Activated T-helper 2 cell treated with anti-CD3 and anti-CD28 coated beads, Interferon-gamma antibody, Interleukin-2, Interleukin-4, amounts not matched to agents 10 μg/mL and 5 μg/mL and 100 μg/mL, durations not matched to agents 14 hours and 24 hours and 36 hours (primary cell): ENCODE measurements around the gene TCFL5. TPM values are rescaled to one million over a fixed set of nuclear protein-coding genes. Genes with fewer than 3 reads are reported as not detected.

Experiments used
- DNase-seq: peaks from one replicate; pipeline ENCODE4 v3.0.0; 2021; ENCODE audit warnings: low spot score
- H3K27ac Mint-ChIP-seq: one replicate; pipeline ENCODE4 v1.8.0; 2021; ENCODE audit warnings: mixed read lengths
- H3K27me3 Mint-ChIP-seq: one replicate; pipeline ENCODE4 v1.8.0; 2021; ENCODE audit warnings: low read depth, mixed read lengths
- H3K36me3 Mint-ChIP-seq: one replicate; pipeline ENCODE4 v1.8.0; 2021; ENCODE audit warnings: low read depth, mixed read lengths
- H3K4me1 Mint-ChIP-seq: one replicate; pipeline ENCODE4 v1.8.0; 2021; ENCODE audit warnings: low read depth, mixed read lengths
- H3K4me3 Mint-ChIP-seq: one replicate; pipeline ENCODE4 v1.8.0; 2021; ENCODE audit warnings: low read depth, mild to moderate bottlenecking, moderate library complexity, mixed read lengths
- H3K9me3 Mint-ChIP-seq: one replicate; pipeline ENCODE4 v1.8.0; 2021; ENCODE audit warnings: mixed read lengths
- intact Hi-C: fragments of 100-400 bp; cut with micrococcal nuclease; formaldehyde crosslinking; loops from one replicate; pipeline ENCODE4 v1.15.1; 2023
- total RNA-seq: library from RNA; stranded (reverse); gene quantifications from 2 replicates; pipeline ENCODE4 v1.2.3, GENCODE V29; 2022

TCFL5 gene
- total RNA-seq, 1 donor from 2014 or later: 5.7 TPM

GRCh38 chr20:62900692-62901584 lies 39.3 kb upstream of the TCFL5 start:
- DNase-seq: no peak
- no peak overlapping the region for H3K27ac Mint-ChIP-seq
- peaks cover 77% of the 10 kb centered on the region for H3K36me3 Mint-ChIP-seq
- intact Hi-C loops: loop anchor here (1.0 to 2.0 kb wide), 4 partner anchors 20 to 108 kb away; partner anchors contain the start of gene SLC17A9
- H3K4me1 Mint-ChIP-seq: peaks cover 27% of the 10 kb centered on the region
- H3K9me3 Mint-ChIP-seq: no peaks in the 10 kb centered on the region
- no peaks in the 10 kb centered on the region for H3K27me3 Mint-ChIP-seq
- H3K4me3 Mint-ChIP-seq: no peak overlapping the region

DNA sequence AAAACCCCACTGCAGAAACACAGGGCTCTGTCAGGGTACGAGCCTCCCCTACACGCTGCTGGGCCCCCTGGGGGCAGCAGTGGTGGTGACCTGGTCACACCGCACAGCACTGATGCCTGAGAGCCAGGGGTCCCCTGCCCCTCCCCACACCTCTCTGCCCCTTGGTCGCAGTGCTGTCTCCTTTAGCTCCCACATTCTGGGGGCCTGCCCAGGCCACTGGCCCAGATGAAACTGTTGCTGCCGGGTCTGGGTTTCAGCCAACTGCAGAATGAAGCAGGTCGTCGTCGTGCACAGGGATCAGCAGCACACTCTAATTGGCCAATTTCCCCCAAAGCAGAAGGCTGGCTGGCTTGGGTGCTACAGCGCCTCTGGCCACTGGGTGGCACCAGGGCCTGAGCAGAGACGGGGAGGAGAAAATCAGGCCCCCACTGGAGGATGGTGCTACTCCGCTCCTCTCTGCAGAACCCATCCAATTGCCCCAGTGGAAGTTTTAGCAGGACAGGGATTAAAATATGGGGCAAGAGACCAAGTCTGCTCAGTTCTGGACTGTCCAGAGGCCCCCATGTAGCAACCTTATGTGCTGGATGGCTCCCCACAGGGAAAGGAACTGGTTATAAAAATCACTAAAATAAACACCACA lies 38.5 kb upstream of the TCFL5 start:
- intact Hi-C loops: loop anchor here (1.0 to 2.0 kb wide), 4 partner anchors 21 to 109 kb away; partner anchors contain the start of gene SLC17A9
- H3K27me3 Mint-ChIP-seq: no peaks in the 10 kb centered on the region
- H3K36me3 Mint-ChIP-seq: peaks cover 77% of the 10 kb centered on the region
- no peaks in the 10 kb centered on the region for H3K9me3 Mint-ChIP-seq
- DNase-seq: peak; percentile 62
- H3K4me1 Mint-ChIP-seq: peaks cover 27% of the 10 kb centered on the region
- H3K4me3 Mint-ChIP-seq: peak overlapping the region; percentile 47
- peak overlapping the region; percentile 62 for H3K27ac Mint-ChIP-seq

DNA sequence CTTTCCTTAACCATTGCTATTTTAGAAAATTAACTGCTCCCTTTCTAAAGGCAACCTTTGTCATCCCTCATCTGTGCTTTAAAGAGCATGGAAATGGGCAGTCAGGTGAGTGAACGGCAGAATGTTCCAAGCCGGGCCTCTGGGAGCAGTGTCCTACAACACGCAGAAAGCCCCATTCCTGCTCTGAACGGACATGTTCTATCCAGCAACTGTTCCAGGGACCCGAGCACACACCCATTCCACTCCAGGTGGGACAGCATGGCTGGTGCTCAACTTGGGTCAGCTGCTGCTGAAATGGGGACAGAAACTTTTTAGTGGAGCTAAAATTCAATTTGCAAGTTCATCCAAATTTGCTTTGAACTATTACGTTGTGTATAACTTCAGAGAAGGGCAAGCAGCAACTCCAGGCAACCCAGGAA lies 38.0 kb upstream of the TCFL5 start:
- H3K36me3 Mint-ChIP-seq: peaks cover 77% of the 10 kb centered on the region
- intact Hi-C loops: loop anchor here (1.0 to 2.0 kb wide), 4 partner anchors 22 to 109 kb away; partner anchors contain the start of gene SLC17A9
- peaks cover 27% of the 10 kb centered on the region for H3K4me1 Mint-ChIP-seq
- H3K27me3 Mint-ChIP-seq: no peaks in the 10 kb centered on the region
- H3K4me3 Mint-ChIP-seq: no peak overlapping the region
- H3K27ac Mint-ChIP-seq: no peak overlapping the region
- no peak for DNase-seq
- H3K9me3 Mint-ChIP-seq: no peaks in the 10 kb centered on the region

DNA sequence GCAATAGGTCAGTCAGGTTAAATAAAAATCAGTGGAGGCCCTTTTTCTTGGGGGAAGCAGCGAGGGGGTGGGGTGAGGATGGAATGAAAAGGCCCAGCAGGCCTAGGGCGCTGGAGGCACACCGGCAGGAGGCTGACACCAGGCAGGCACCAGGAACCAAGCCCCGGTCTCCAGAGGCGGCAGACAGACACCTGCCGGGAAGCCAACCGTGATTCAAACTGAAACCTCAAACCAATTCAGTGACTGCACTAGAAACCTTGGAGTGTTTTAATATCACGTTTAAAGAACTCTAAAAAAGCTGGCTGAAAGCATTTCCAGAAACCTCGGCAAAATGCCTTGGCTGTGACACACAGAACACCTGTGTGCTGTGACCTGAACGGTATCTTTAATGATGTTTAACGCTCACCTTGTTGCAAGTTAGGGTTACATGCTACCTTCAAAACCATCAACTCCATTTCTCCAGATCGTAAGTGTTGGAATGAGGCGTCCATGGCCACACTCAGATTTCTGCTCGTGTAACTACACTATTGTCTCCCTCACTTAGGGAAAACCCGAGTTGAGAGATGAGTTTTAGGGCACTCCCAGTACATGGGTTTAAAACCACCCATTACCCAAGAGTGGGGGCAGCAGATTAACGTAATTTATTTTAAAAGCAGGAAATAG lies 37.5 kb upstream of the TCFL5 start:
- H3K27me3 Mint-ChIP-seq: no peaks in the 10 kb centered on the region
- intact Hi-C loops: no loop called here
- H3K4me3 Mint-ChIP-seq: peak overlapping the region; percentile 62
- peaks cover 30% of the 10 kb centered on the region for H3K4me1 Mint-ChIP-seq
- peak overlapping the region; percentile 73 for H3K27ac Mint-ChIP-seq
- H3K36me3 Mint-ChIP-seq: peaks cover 78% of the 10 kb centered on the region
- peak; percentile 43 for DNase-seq
- no peaks in the 10 kb centered on the region for H3K9me3 Mint-ChIP-seq

DNA sequence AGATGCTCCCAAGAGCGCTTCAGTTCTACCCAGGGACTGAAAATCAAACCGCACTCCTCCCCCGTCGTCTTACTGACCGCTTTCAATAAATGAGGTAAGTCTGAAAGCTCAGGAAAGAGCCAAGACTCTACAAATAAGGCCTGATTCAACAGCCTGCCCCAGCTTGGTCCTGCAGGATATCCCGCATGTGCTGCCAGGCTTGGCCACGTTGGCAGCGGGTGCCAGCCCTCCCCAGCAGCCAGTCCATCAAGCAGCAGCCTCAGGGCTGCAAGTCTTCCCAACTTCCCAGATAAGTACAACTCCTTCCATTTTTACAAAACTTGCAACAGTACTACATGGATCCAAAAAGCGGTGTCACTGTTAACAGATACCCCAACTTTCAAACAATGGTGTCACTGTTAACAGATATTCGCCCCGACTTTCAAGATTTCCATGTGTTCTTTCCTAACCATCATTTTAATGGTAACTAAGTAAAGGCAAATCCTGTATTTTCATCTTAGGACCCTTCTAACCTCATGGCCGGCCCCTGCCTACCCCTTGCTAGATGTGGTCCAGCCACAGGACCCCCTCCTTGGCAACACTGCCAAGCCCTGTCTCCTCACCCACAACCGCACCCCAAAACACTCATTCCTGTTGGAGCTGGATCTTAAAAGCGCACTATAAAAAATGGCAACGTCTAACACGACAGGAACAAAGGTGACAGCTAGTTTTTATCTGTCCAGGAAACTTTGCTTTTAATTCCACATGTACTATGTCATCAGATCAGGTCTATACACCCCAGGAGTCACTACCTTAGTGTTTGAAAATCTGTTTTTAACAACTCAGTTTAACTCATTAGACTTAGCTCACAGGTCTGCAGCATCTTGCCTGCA lies 36.7 kb upstream of the TCFL5 start:
- Mint-ChIP-seq H3K9me3 (no peaks in the 10 kb centered on the region), H3K27ac (peak overlapping the region; percentile 28), H3K27me3 (no peaks in the 10 kb centered on the region), H3K36me3 (peaks cover 78% of the 10 kb centered on the region), H3K4me1 (peaks cover 28% of the 10 kb centered on the region), H3K4me3 (no peak overlapping the region)
- intact Hi-C loops: no loop called here
- no peak for DNase-seq

DNA sequence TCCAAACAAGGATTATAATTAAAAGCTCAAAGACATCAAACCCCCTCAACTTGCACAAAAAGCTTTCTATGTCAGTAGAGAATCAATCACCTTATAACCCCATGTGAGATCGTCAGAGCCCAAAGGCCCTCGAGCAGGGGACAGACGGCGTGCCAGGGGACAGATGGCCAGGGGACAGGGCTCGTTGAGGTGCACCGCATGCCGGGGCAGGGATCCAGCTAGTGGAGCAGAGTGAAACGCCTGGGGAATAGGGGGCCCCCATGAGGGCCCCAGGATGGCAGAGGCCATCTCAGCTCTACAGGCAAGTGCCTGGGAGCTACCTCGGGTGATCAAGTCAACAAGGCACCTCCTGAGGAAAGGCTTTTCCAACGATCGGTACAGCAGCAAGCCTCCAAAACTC lies 36.0 kb upstream of the TCFL5 start:
- no peak overlapping the region for H3K27ac Mint-ChIP-seq
- no peaks in the 10 kb centered on the region for H3K27me3 Mint-ChIP-seq
- peaks cover 80% of the 10 kb centered on the region for H3K36me3 Mint-ChIP-seq
- peaks cover 30% of the 10 kb centered on the region for H3K4me1 Mint-ChIP-seq
- H3K4me3 Mint-ChIP-seq: no peak overlapping the region
- intact Hi-C loops: no loop called here
- no peaks in the 10 kb centered on the region for H3K9me3 Mint-ChIP-seq
- DNase-seq: no peak

- no peak overlapping the region for H3K27ac Mint-ChIP-seq
- peaks cover 36% of the 10 kb centered on the region for H3K4me1 Mint-ChIP-seq
- DNase-seq: no peak
- intact Hi-C loops: no loop called here
- H3K9me3 Mint-ChIP-seq: no peaks in the 10 kb centered on the region
- H3K27me3 Mint-ChIP-seq: no peaks in the 10 kb centered on the region
- no peak overlapping the region for H3K4me3 Mint-ChIP-seq
- peaks cover 80% of the 10 kb centered on the region for H3K36me3 Mint-ChIP-seq
Measured at GRCh38 chr20:62896526-62896925, 34.9 kb upstream of the TCFL5 start.

DNA sequence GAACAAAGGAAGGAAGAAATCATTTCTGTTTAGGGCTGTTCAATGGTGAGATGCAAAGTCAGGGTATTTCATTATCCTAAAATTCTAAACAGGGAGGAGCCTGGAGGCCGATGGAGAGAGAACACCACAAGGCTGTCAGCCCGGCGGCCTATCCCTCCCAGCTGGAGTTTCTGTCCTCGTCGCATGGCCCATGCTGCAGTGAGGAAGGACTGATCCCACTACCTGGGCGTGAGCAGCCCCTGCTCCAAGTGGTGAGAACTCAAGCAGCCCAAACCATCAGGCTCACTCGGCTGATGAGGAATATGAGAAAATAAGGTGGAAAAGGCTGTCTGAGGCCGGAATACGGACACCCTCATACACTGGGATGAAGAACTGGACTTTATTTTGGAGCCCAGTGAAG lies 33.9 kb upstream of the TCFL5 start:
- Mint-ChIP-seq H3K36me3 (peaks cover 81% of the 10 kb centered on the region), H3K4me3 (no peak overlapping the region), H3K9me3 (no peaks in the 10 kb centered on the region), H3K27ac (no peak overlapping the region), H3K27me3 (no peaks in the 10 kb centered on the region), H3K4me1 (peaks cover 42% of the 10 kb centered on the region)
- DNase-seq: no peak
- intact Hi-C loops: no loop called here

GRCh38 chr20:62894261-62894660 lies 32.6 kb upstream of the TCFL5 start:
- peaks cover 31% of the 10 kb centered on the region for H3K4me1 Mint-ChIP-seq
- H3K27me3 Mint-ChIP-seq: no peaks in the 10 kb centered on the region
- H3K36me3 Mint-ChIP-seq: peaks cover 86% of the 10 kb centered on the region
- no peaks in the 10 kb centered on the region for H3K9me3 Mint-ChIP-seq
- DNase-seq: no peak
- intact Hi-C loops: no loop called here
- H3K27ac Mint-ChIP-seq: no peak overlapping the region
- no peak overlapping the region for H3K4me3 Mint-ChIP-seq

DNA sequence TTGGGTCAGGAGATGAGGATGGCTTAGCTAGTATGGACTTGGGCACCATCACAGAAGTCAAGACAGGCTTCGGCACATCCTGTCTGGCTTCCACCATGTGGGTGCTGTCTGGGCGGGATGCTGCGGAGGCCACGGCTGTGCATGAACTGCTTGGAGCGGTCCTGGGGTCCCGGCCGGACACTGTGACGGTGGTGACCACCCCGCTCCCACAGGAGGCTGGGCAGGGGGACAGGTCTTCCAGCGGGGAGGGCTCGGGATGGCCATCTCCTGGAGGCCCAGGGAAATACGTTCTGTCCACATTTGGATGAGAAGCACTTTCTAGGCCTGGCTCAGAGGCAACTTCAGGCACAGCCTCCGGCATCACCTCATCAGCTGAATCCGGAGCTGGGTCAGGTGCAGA lies 32.1 kb upstream of the TCFL5 start:
- H3K27ac Mint-ChIP-seq: no peak overlapping the region
- intact Hi-C loops: no loop called here
- H3K36me3 Mint-ChIP-seq: peaks cover 85% of the 10 kb centered on the region
- no peaks in the 10 kb centered on the region for H3K27me3 Mint-ChIP-seq
- no peaks in the 10 kb centered on the region for H3K9me3 Mint-ChIP-seq
- peaks cover 25% of the 10 kb centered on the region for H3K4me1 Mint-ChIP-seq
- H3K4me3 Mint-ChIP-seq: no peak overlapping the region
- DNase-seq: no peak

- DNase-seq: no peak
- peak overlapping the region; percentile 52 for H3K27ac Mint-ChIP-seq
- H3K27me3 Mint-ChIP-seq: no peaks in the 10 kb centered on the region
- H3K36me3 Mint-ChIP-seq: peaks cover 89% of the 10 kb centered on the region
- no peak overlapping the region for H3K4me3 Mint-ChIP-seq
- intact Hi-C loops: no loop called here
- no peaks in the 10 kb centered on the region for H3K9me3 Mint-ChIP-seq
- H3K4me1 Mint-ChIP-seq: peaks cover 20% of the 10 kb centered on the region
Measured at GRCh38 chr20:62892348-62893304, 31.0 kb upstream of the TCFL5 start.
